Activated CD4-positive, alpha-beta T cell treated with anti-CD3 and anti-CD28 coated beads, Interleukin-10, Interleukin-2, amounts not matched to agents 100 ng/mL and 50 ng/mL, durations not matched to agents 16 hours and 8 hours (primary cell): ENCODE measurements around the gene NSD2.

Source experiments
- DNase-seq: peaks from one replicate; pipeline ENCODE4 v3.0.0-alpha.2; 2020

The NSD2 gene

DNA sequence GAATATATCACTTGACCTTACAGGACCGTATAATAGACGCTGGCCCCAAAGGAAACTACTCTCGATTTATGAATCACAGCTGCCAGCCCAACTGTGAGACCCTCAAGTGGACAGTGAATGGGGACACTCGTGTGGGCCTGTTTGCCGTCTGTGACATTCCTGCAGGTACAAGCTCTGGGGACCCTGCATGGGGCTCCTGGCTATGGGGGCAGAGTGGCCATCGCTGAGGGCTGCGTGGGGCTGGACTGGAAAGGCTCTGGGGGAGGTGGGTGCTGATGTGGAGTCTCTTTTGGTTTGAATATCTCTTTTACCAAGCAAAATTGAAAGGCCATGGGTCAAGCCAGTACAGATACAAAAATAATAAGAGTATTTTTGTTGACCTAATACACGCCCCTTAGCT lies 103.6 kb downstream of the NSD2 start:
- no peak for DNase-seq

DNA sequence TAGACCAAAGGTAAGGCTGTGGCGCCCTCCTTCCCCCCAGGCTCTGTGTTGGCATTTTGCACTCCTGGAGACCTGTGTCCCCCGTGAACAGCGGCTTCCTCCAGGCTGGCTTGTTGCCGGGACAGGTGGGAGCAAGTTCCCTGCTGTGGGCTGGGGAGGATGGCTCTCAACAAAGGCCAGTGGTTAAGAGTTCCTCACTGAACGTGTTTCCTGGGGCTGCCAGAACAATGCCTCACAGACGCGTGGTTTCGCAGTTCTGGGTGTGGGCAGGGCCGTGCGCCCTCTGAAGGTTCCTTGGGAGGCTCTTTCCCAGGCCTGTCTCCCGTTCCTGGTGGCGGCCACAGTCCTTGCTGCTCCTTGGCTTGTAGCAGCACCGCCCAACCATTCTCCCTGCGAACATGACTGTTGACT lies 104.2 kb downstream of the NSD2 start:
- DNase-seq, result no peak

- DNase-seq, result no peak
These were observed 104.7 kb downstream of the NSD2 start for GRCh38 chr4:1975880-1976279.

GRCh38 chr4:1976416-1977352 lies 105.5 kb downstream of the NSD2 start:
- DNase-seq, result no peak

GRCh38 chr4:1978226-1978625 lies 107.0 kb downstream of the NSD2 start:
- no peak for DNase-seq

DNA sequence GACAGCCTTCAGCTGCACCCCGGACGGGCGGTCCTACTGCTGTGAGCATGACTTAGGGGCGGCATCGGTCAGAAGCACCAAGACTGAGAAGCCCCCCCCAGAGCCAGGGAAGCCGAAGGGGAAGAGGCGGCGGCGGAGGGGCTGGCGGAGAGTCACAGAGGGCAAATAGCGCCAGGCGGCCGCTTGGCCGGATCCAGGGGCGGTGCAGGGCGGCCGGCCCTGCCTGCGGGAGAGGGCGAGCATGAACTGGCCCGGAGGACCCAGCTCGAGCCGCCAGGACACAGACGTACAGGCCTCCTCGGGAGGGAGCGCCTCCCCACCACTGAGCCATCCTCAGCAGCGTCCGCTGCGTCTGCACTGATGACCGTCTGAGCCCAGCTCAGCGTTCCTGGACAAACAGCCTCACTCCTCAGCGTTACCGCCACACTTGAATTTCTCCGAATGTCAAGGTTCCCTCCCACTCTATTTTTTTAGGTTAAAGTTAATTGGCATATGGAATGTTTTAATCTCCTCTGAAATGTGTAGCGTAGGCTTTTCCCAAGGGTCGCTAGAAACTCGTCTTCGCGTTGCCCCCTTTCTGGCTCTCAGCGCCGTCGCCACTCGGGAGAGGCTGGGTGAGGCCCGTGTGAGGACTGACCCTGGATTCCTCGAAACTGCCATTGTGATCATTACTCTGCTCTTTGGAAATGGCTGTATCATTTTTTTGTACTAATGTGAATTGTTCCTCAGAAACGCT lies 107.7 kb downstream of the NSD2 start:
- DNase-seq, result no peak

DNA sequence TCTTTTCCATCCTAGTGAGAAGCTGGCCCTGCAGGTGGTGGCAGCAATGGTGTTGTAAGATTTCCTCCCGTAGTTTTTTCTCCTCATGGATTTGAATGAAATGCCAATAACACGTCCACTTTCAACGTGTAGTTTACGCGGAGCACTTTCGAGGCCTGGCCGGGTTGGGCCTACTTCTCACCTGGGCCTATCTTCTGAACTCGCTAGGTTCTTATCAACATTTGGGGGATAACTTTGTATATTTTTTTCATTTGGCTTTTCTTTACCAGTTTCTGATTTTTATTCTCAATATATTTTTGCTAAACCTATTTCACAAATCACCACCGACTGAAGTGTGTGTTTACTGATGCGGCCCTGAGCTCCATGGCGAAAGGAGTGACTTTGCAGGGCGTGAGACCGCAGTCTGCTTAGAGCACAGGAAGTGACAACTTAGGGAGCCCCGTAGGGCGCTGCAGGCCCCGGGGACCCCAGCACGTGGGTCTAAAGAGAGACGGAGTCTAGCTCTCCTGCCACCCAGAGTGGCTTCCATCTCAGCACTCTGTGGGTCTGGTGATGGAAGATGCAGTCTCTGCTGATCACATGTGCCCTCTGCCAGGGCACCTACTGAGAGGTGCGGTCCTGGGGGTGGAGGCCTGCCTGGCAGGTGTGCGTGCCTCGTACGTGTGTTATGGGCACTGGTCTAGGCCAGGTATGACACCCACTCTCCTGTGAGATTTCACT lies 108.4 kb downstream of the NSD2 start:
- DNase-seq, result no peak

DNA sequence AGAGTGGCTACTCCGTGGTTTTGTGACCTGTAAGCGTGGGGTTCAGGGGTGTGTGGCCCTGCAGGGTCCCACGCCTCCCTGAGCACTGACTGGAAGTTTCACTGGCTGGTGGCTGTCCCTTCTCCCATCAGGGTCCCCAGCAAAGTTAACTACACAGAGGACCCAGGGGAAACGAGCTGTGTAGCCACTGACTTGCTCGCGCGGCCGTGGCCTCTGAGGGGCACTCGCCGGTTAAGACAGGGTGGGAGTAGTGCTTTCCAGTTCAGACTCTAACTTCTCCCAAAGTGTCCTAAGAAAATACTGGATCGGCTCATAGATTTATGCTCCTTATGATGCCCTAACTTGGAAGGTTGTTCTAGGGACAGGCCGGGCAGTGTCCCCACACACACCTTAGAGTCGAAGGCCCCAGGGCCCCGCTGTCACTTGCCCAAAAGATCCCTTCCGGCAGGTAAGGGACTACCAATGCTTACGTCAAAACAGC lies 109.4 kb downstream of the NSD2 start:
- DNase-seq, result no peak

- no peak for DNase-seq
These were observed 110.3 kb downstream of the NSD2 start for GRCh38 chr4:1981251-1982058.

DNA sequence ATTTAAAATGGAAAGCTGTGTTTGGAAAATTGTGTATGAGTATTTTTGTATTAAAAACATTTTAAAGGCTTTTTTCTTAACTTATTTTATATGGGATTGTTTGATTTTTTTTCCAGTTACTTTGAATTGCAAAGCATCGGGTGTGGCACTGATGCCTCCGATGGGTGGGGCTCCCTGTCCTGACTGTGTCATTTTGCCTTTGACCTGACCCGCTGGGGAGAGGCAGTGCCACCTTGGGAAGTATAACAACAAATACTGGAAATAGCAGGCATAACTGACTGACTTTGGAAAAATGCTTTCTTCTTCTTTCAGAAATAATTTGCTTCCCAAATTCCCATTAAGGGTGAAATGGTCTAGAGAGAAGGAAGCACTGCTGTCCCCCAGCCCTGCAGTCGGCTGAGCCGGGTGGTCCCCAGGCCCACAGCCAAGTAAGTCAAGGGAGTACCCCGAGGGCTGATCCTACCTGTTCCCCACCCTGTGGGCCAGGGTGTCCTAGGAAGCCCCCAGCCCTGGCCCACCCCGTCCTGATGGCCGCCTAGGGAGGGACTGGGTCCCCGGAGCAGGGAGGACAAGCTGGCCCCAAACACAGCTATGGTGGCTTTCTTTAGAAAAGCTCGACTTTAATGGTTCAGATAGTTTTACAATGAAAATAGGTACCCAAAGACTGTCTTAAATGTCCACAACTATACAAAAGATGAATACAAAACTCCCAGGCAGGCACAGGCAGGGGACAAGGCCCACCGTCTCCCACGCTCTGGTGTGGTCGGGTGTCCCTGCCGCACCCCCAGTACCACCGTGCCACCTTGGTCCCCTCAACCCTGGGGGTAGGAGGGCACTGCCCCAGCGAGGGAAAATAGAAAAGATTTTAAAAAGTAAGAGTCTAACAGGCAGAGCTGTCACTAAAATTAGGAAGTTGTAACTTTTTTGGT lies 111.2 kb downstream of the NSD2 start:
- DNase-seq, result no peak

- DNase-seq, result no peak
These were observed 112.1 kb downstream of the NSD2 start for GRCh38 chr4:1983053-1983845.

DNA sequence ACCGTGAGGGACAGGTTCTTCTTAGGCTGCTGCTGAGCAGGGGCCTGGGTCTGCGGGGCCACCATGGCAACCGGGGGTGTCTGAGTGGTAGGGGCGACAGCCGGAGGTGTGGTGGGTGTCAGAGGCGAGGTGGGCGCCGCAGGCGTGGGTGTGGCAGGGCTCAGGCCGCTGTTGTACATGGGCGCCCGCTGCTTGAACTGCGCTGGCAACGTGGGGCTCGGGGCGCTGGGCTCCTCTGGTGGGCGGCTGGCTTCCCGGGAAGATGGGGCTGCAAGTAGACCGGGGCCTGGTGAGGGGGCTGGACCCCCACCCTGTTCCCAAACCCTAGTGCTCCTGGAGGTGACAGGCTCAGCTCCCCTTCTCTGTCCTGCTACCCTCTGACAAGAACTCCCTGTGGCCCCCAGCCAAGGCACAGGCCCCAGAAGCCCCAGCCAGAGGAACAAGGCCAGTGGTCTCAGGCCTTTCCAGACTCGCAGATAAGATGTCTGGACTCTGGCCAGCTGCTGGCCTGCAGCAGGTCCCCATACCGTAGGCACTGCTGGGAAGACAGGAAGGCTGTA lies 112.7 kb downstream of the NSD2 start:
- DNase-seq, result no peak

GRCh38 chr4:1984406-1985191 lies 113.4 kb downstream of the NSD2 start:
- no peak for DNase-seq

DNA sequence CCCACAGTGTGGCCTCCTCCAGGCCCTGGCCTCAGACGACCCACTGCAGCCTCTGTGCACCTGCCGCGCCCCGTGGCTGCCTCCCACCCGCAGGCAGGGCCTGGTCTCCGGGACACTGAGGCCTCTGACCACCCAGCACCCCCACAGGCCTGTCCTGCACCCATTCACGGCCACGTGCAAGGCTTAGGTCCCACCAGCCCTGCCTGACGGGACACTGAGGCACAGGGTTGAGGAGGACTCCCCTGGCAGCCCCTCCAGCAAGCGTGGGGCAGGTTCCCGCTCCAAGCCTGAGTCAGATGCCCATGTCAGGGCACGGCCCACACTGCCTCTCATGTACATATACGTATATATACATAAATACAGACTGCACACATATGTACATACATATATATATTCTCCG lies 114.1 kb downstream of the NSD2 start:
- no peak for DNase-seq

DNA sequence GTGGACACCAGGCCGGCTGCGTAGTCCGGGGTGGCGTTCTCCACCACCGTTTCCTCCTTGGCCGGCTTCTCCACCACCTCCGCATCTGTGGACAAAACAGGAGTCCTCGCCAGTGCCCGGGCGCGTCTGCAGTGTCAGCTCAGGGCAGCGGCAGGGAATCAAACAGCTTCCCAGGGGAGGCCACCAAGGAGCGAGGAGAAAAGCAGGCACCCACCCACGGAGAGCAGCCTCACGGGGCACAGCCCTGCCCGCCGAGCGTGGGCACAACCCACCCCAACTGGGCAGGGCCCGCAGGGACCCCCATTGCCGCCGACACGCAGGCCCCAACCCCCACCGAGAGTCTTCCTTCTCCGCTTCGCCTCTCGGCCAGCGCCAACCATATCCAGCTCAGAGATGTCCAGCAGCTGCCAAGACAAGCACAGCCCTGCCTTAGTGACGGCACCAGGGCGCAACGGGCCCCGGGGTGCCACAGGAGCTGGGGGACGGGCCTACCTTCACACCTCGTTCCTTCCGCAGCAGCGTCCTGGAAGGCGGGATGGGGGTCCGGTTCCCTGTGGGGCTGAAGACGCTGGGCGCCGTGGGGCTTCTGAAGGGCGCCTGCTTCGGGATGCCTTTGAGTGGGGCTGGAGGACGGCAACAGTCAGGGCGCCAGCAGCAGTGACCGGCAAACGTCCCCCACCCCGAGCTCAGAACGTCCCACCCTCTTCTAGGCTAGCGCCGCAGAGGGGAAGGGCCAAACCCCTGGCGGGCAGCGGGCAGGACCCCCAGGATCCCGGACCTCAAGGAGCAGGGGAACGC lies 114.8 kb downstream of the NSD2 start:
- DNase-seq, result no peak

DNA sequence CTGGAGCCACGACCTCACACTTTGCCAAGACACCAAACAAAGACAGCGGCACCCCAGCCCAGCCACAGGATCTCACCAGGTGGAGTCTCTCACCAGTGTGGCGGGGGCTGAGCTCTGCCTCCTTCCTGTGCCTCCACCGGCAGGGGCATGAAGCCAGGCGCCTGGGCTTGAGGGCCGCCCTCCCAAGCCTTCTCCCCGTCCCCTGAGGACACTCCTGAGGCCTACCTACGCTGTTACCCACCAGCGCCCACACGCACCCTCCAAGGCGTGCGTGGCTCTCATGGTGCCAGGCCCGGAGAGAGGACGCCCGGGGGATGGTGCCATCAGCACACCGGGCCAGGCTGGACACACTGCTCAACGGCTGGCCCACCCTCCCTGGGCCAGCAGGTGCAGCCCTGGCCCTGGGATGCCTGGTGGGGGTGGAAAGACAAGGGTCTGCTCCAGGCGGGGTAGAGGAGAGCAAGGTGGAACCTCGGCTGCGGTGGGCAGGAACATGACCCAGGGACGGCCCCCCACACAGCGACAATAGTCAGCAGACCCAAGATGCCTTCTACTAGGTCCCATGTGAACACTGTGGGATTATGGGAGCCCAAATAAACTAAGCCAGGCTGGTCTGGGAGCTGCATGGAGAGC lies 115.5 kb downstream of the NSD2 start:
- no peak for DNase-seq

DNA sequence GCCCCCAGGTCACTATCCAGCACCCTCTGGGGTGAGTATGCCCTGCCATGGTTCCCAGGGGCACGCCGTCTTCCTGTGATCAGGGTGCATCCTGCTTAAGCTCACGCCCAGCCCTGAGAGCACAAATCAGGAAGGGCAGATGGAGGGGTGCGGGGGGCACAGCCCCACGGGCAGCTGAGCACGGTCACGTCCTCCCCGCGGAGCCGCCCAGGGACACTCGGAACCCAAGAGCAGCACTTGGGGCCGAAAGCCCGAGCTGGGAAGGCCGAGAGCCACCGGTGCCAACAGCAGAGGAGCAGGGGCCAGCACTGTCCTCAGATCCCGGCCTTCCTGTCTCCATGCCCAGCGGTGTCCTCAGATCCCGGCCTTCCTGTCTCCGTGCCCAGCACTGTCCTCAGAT lies 116.1 kb downstream of the NSD2 start:
- no peak for DNase-seq
